ENCODE data around the gene TCL1A. TPM values are rescaled to one million over a fixed set of nuclear protein-coding genes. Genes with fewer than 3 reads are reported as not detected.
A peak's percentile ranks its signal among the peaks of the same experiment; 100 is the strongest.

TCL1A gene
- total and polyA plus RNA-seq, 10 of the 15 experiments (the other 5 are each of a cell fraction or from before 2014, with no cell fraction given): 5.9 to 283 (median 113) TPM

DNA sequence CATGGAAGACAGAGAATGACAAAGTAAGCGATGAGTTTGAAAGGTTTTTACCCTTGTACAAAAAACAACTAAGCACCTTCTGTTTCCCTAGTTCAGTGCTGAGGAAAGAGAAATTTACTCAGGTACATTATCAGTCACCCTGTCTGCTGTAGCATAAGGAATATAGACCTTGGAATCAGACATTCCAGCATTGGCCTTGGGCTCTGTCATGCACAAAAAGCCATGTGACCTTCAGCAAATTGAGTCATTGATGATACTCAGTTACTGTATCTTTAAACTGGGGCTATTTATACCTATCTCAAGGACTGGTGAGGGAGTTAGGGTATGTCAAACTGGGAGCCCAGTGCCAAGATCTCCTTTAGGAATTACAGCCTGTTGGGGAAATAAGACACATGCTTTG, 19.3 kb upstream of the TCL1A start (continued):
- TF ChIP-seq E2F8 (IDR thresholded peaks at IDR 0.05; ENCODE audit: low read depth, partially characterized antibody) (no peak), POLR2AphosphoS2 (IDR thresholded peaks at IDR 0.05; ENCODE audit: low read depth, low read length) (no peak), MXI1 (IDR thresholded peaks at IDR 0.05; ENCODE audit: low read depth, low read length) (no peak), ETV6 (conservative IDR thresholded peaks at IDR 0.05 in 1 of 2, IDR thresholded peaks at IDR 0.05 in 1 of 2; ENCODE audit: borderline replicate concordance in 1 of 2, low read depth in 1 of 2) (no peak), IKZF2 (IDR thresholded peaks at IDR 0.05) (no peak), NFYB (IDR thresholded peaks at IDR 0.05; ENCODE audit: insufficient read depth, low read depth, low read length) (no peak), SUPT20H (IDR thresholded peaks at IDR 0.05; ENCODE audit: borderline replicate concordance, control insufficient read depth, low read depth, low read length) (no peak)

- no peaks in the 10 kb centered on the region for H4K20me1 ChIP-seq (ENCODE audit: control insufficient read depth, insufficient read depth)
- SMC1A ChIA-PET (ENCODE audit: uncharacterized antibody, unreplicated experiment): interaction anchor here (1.2 kb wide), 1 partner anchor 68 kb away, joined by 3 read pairs; no protein-coding TSS in a partner anchor
- intact Hi-C loops (cut with micrococcal nuclease; ENCODE audit: unreplicated experiment) (no loop called here), in situ Hi-C loops (cut with MboI) (no loop called here)
- no peak overlapping the region for H3K4me2 ChIP-seq (ENCODE audit: control insufficient read depth, insufficient read depth)
- WGBS (ENCODE audit: insufficient coverage, insufficient replicate concordance, low lambda C conversion rate, missing lambda C conversion rate): 22% methylated on average over 5 of the region's 5 CpGs
- H2AFZ ChIP-seq (ENCODE audit: control insufficient read depth, low read depth, low read length): no peak overlapping the region
- RAD21 ChIA-PET (ENCODE audit: unreplicated experiment): interaction anchor here (0.7 kb wide), 1 partner anchor 100 kb away, joined by 3 read pairs; no protein-coding TSS in a partner anchor
- H3K9ac ChIP-seq (ENCODE audit: control insufficient read depth, insufficient read depth, low read length): no peak overlapping the region
- H3K4me1 ChIP-seq (ENCODE audit: control insufficient read depth, insufficient read depth, low read length): peaks cover 43% of the 10 kb centered on the region
- 0 out of 2 replicates have a peak overlapping the region, but pooled peaks have one; percentile 7 for H3K27ac ChIP-seq (ENCODE audit: control insufficient read depth, insufficient read depth)
- FAIRE-seq: no peak
- CTCF ChIA-PET: interaction anchor here (1.0 kb wide), 1 partner anchor 12 kb away, joined by 3 read pairs; no protein-coding TSS in a partner anchor
- H3K36me3 ChIP-seq (ENCODE audit: control insufficient read depth in 2 of 2, insufficient read depth in 2 of 2, low read length in 1 of 2): no peaks in the 10 kb centered on the region
- ATAC-seq: no peak
- TF ChIP-seq HDAC2 (IDR thresholded peaks at IDR 0.05): no peak
- peak; percentile 30; the same call in 1 of the 2 replicates for TF ChIP-seq RUNX3 (IDR thresholded peaks at IDR 0.05; ENCODE audit: low read length)
- H3K79me2 ChIP-seq (ENCODE audit: control insufficient read depth, insufficient read depth, low read length): no peaks in the 10 kb centered on the region
- DNase-seq (ENCODE audit: low read depth, low spot score): no peak
- BruUV-seq (replicated peaks): no TSS peak
- H3K9me3 ChIP-seq (replicated peaks; ENCODE audit: control insufficient read depth, insufficient read depth, low read length): no peaks in the 10 kb centered on the region
- H3K4me3 ChIP-seq: no peak overlapping the region
- H3K27me3 ChIP-seq (replicated peaks in 1 of 2; ENCODE audit: control insufficient read depth in 2 of 2, insufficient read depth in 2 of 2, low read length in 1 of 2): no peaks in the 10 kb centered on the region
- POLR2A ChIA-PET: no interaction called here
Measured at GRCh38 chr14:95730126-95730525, 16.2 kb upstream of the TCL1A start.

Data from GM12878 (cell line).